HCT116 (cell line): ENCODE data around the gene PPP2R3A. TPM values are rescaled to one million over a fixed set of nuclear protein-coding genes. Genes with fewer than 3 reads are reported as not detected.

ENCODE experiments used
- ATAC-seq: fragments of 200-7000 bp; cut with Tn5 transposase; 2 replicates; pipeline ENCODE4 v1.9.1; 2020; ENCODE audit warnings: mild to moderate bottlenecking, moderate library complexity
- BruUV-seq: library from RNA; stranded (reverse); fragments of 400-500 nt; replicated peaks from 2 replicates; lab custom pipeline; 2021; lab: Mats Ljungman, UMichigan
- CTCF ChIA-PET: fragments of 300-600 bp; sonication (Branson Sonifier 250); formaldehyde crosslinking; loops from one replicate; lab custom pipeline; 2021; ENCODE audit warnings: antibody characterized with exemption; lab: Charles Lee
- POLR2A ChIA-PET: fragments of 300-600, 350-600 bp; sonication (Branson Sonifier 250); formaldehyde crosslinking; loops from one replicate; lab custom pipeline; 2021; ENCODE audit warnings: antibody characterized with exemption; lab: Charles Lee
- RAD21 ChIA-PET, 2 experiments: fragments of 300-600 bp; sonication (Branson Sonifier 250); formaldehyde crosslinking; loops; one replicate each; lab custom pipeline; 2023; ENCODE audit warnings: low total read pairs in 2 of 2; ENCODE audit not compliant: uncharacterized antibody in 2 of 2, unreplicated experiment in 2 of 2, low non-redundant PET in 1 of 2; lab: Charles Lee
- DNase-seq: peaks from one replicate; pipeline ENCODE4 v3.0.0-alpha.2; 2010; ENCODE audit warnings: low read depth, low spot score
- H2AFZ ChIP-seq: fragments of 200-600 bp; shearing (Covaris generic), sonication (generic); 2 replicates; pipeline ENCODE4 v1.6.1; 2017; ENCODE audit warnings: low read depth, mixed run types, mixed read lengths, antibody characterized with exemption, low read length; ENCODE audit not compliant: poor library complexity, severe bottlenecking
- H3K27ac ChIP-seq: 2 replicates; pipeline ENCODE4 v1.5.1; 2012; ENCODE audit warnings: low read depth, low read length
- H3K27me3 ChIP-seq: fragments of 200-600 bp; sonication (generic); 2 replicates; pipeline ENCODE4 v1.6.1; 2016; ENCODE audit warnings: mixed run types, low read length, mixed read lengths; ENCODE audit not compliant: insufficient read depth
- H3K36me3 ChIP-seq, 2 experiments: fragments of 200-500 bp in 1 of 2; fragments of 200-600 bp in 1 of 2; sonication (Bioruptor generic) in 1 of 2; sonication (generic) in 1 of 2; 2 replicates each; pipeline versions ENCODE4 v1.5.1 to v1.6.1; 2014 to 2016; ENCODE audit warnings: low read length in 2 of 2, inconsistent platforms in 1 of 2, mixed read lengths in 1 of 2, mixed run types in 1 of 2; ENCODE audit not compliant: insufficient read depth in 2 of 2, control insufficient read depth in 1 of 2
- H3K4me1 ChIP-seq, 2 experiments: fragments of 200-600 bp in 1 of 2; sonication (generic) in 1 of 2; 2 replicates each; pipeline versions ENCODE4 v1.5.1 to v1.6.1; 2012 to 2017; ENCODE audit warnings: low read length in 2 of 2, inconsistent platforms in 1 of 2, mild to moderate bottlenecking in 1 of 2, mixed read lengths in 1 of 2, mixed run types in 1 of 2, moderate library complexity in 1 of 2; ENCODE audit not compliant: insufficient read depth in 2 of 2, control insufficient read depth in 1 of 2
- H3K4me2 ChIP-seq: fragments of 200-600 bp; sonication (generic); 2 replicates; pipeline ENCODE4 v1.6.1; 2017; ENCODE audit warnings: mixed run types, low read length, mixed read lengths
- H3K4me3 ChIP-seq, 2 experiments: fragments of 200-600 bp in 1 of 2; sonication (generic) in 1 of 2; replicated peaks in 1 of 2; 2 replicates each; pipeline ENCODE4 v1.5.1; 2011 to 2016; ENCODE audit warnings: low read length in 2 of 2, control low read depth in 1 of 2, low read depth in 1 of 2, mild to moderate bottlenecking in 1 of 2, mixed read lengths in 1 of 2, mixed run types in 1 of 2
- H3K79me2 ChIP-seq: fragments of 200-600 bp; sonication (generic); 2 replicates; pipeline ENCODE4 v1.6.1; 2017; ENCODE audit warnings: mild to moderate bottlenecking, mixed run types, low read length, moderate library complexity, mixed read lengths; ENCODE audit not compliant: insufficient read depth
- H3K9ac ChIP-seq: fragments of 200-600 bp; sonication (generic); 2 replicates; pipeline ENCODE4 v1.6.1; 2016; ENCODE audit warnings: low read length, mixed read lengths
- H3K9me2 ChIP-seq: fragments of 200-600 bp; sonication (generic), shearing (Covaris generic); 2 replicates; pipeline ENCODE4 v1.6.1; 2017; ENCODE audit warnings: mixed run types, mild to moderate bottlenecking, moderate library complexity; ENCODE audit not compliant: insufficient read depth
- H3K9me3 ChIP-seq, 2 experiments: fragments of 200-500 bp in 1 of 2; fragments of 200-600 bp in 1 of 2; sonication (Bioruptor generic) in 1 of 2; sonication (generic) in 1 of 2; 2 replicates each; pipeline ENCODE4 v1.6.1; 2014 to 2017; ENCODE audit warnings: low read length in 2 of 2, mixed read lengths in 2 of 2, inconsistent platforms in 1 of 2, low read depth in 1 of 2, mild to moderate bottlenecking in 1 of 2, mixed run types in 1 of 2, moderate library complexity in 1 of 2; ENCODE audit not compliant: control insufficient read depth in 1 of 2, insufficient read depth in 1 of 2
- H4K20me1 ChIP-seq: fragments of 200-600 bp; sonication (generic), shearing (Covaris generic); 2 replicates; pipeline ENCODE4 v1.6.1; 2017; ENCODE audit warnings: mixed run types, mild to moderate bottlenecking, moderate library complexity; ENCODE audit not compliant: insufficient read depth
- CBX3 ChIP-seq: IDR thresholded peaks from 2 replicates; pipeline ENCODE4 v1.6.1; 2012; ENCODE audit warnings: low read depth
- CEBPB ChIP-seq: IDR thresholded peaks from 2 replicates; pipeline ENCODE4 v1.6.1; 2012; ENCODE audit warnings: low read depth
- EGR1 ChIP-seq: IDR thresholded peaks from 2 replicates; pipeline ENCODE4 v1.6.1; 2012; ENCODE audit warnings: low read depth
- ELF1 ChIP-seq: IDR thresholded peaks from 2 replicates; pipeline ENCODE4 v1.6.1; 2012; ENCODE audit warnings: low read depth, borderline replicate concordance
- EZH2 ChIP-seq: fragments of 200-600 bp; sonication (generic); IDR thresholded peaks from 2 replicates; pipeline ENCODE4 v1.6.1; 2017; ENCODE audit warnings: antibody characterized with exemption, mixed run types
- EZH2phosphoT487 ChIP-seq: fragments of 200-600 bp; IDR thresholded peaks from 2 replicates; pipeline ENCODE4 v1.6.1; 2018; ENCODE audit warnings: antibody characterized with exemption, borderline replicate concordance
- JUND ChIP-seq: IDR thresholded peaks from 2 replicates; pipeline ENCODE4 v1.6.1; 2012
- POLR2A ChIP-seq: IDR thresholded peaks from 2 replicates; pipeline ENCODE4 v1.7.0; 2011; ENCODE audit warnings: borderline replicate concordance; ENCODE audit not compliant: insufficient read depth, insufficient read length; ENCODE audit errors: extremely low read depth
- POLR2AphosphoS5 ChIP-seq: IDR thresholded peaks from 2 replicates; pipeline ENCODE4 v1.6.1; 2011; ENCODE audit warnings: mild to moderate bottlenecking, low read depth, low read length, moderate library complexity
- REST ChIP-seq: IDR thresholded peaks from 2 replicates; pipeline ENCODE4 v1.6.1; 2012; ENCODE audit warnings: low read depth
- SP1 ChIP-seq: IDR thresholded peaks from 2 replicates; pipeline ENCODE4 v1.6.1; 2012; ENCODE audit warnings: low read depth
- SRF ChIP-seq: IDR thresholded peaks from 2 replicates; pipeline ENCODE4 v1.6.1; 2012; ENCODE audit warnings: low read depth
- YY1 ChIP-seq: IDR thresholded peaks from 2 replicates; pipeline ENCODE4 v1.6.1; 2011; ENCODE audit warnings: low read length, low read depth, moderate library complexity, mild to moderate bottlenecking; ENCODE audit not compliant: insufficient replicate concordance; ENCODE audit errors: extremely low read depth
- ZBTB33 ChIP-seq: IDR thresholded peaks from 2 replicates; pipeline ENCODE4 v1.6.1; 2011; ENCODE audit warnings: mild to moderate bottlenecking, low read length, moderate library complexity; ENCODE audit not compliant: insufficient replicate concordance; ENCODE audit errors: extremely low read depth
- ZNF274 ChIP-seq: fragments of 200-500 bp; sonication (Bioruptor generic); IDR thresholded peaks from 2 replicates; pipeline ENCODE4 v1.6.1; 2014; ENCODE audit warnings: mild to moderate bottlenecking, low read depth, low read length, inconsistent platforms
- intact Hi-C: fragments of 100-400 bp; cut with micrococcal nuclease; formaldehyde crosslinking; loops from 2 replicates; pipeline ENCODE4 v1.10.0; 2022
- total RNA-seq: library from RNA; stranded (reverse); gene quantifications from one replicate; pipeline ENCODE4 v1.2.1, GENCODE V29; 2021; ENCODE audit not compliant: unreplicated experiment
- TF ChIP-seq, protein P1 (sequence below), 3 experiments: fragments of 200-600 bp in 1 of 3; sonication (generic) in 1 of 3; IDR thresholded peaks in 2 of 3; conservative IDR thresholded peaks in 1 of 3; 2 replicates each; pipeline ENCODE4 v1.5.1; 2012 to 2017; ENCODE audit warnings: low read depth in 2 of 3, low read length in 2 of 3, antibody characterized with exemption in 1 of 3, borderline replicate concordance in 1 of 3, control low read depth in 1 of 3, mild to moderate bottlenecking in 1 of 3, mixed read lengths in 1 of 3, mixed run types in 1 of 3, moderate library complexity in 1 of 3; ENCODE audit not compliant: insufficient read depth in 1 of 3
- TF ChIP-seq, protein P2 (sequence below): IDR thresholded peaks from 2 replicates; pipeline ENCODE4 v1.6.1; 2012

PPP2R3A gene
- total RNA-seq, 1 experiment from 2014 or later: 6.1 TPM

- no peak overlapping the region for H3K27ac ChIP-seq
- H3K9me2 ChIP-seq: no peaks in the 10 kb centered on the region
- peaks cover 0 to 16% of the 10 kb centered on the region in 2 experiments; a peak in 3 of 4 replicates for H3K4me1 ChIP-seq
- H3K9me3 ChIP-seq: no peaks in the 10 kb centered on the region
- TF ChIP-seq, protein P1, sequence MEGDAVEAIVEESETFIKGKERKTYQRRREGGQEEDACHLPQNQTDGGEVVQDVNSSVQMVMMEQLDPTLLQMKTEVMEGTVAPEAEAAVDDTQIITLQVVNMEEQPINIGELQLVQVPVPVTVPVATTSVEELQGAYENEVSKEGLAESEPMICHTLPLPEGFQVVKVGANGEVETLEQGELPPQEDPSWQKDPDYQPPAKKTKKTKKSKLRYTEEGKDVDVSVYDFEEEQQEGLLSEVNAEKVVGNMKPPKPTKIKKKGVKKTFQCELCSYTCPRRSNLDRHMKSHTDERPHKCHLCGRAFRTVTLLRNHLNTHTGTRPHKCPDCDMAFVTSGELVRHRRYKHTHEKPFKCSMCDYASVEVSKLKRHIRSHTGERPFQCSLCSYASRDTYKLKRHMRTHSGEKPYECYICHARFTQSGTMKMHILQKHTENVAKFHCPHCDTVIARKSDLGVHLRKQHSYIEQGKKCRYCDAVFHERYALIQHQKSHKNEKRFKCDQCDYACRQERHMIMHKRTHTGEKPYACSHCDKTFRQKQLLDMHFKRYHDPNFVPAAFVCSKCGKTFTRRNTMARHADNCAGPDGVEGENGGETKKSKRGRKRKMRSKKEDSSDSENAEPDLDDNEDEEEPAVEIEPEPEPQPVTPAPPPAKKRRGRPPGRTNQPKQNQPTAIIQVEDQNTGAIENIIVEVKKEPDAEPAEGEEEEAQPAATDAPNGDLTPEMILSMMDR (IDR thresholded peaks at IDR 0.05 in 2 of 3, conservative IDR thresholded peaks at IDR 0.05 in 1 of 3; ENCODE audit: borderline replicate concordance in 1 of 3, insufficient read depth in 1 of 3, low read depth in 2 of 3, low read length in 2 of 3): no peak
- no peak for TF ChIP-seq ZBTB33
- no peak for TF ChIP-seq SRF
- no peak for TF ChIP-seq POLR2A
- no peak for TF ChIP-seq CEBPB
- TF ChIP-seq POLR2AphosphoS5: no peak
- TF ChIP-seq EZH2phosphoT487: no peak
- TF ChIP-seq, protein P2, sequence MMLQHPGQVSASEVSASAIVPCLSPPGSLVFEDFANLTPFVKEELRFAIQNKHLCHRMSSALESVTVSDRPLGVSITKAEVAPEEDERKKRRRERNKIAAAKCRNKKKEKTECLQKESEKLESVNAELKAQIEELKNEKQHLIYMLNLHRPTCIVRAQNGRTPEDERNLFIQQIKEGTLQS: no peak
- TF ChIP-seq REST: no peak
- TF ChIP-seq SP1: no peak
- no peak for TF ChIP-seq ZNF274
- no peak for TF ChIP-seq YY1
- TF ChIP-seq EGR1: no peak
- TF ChIP-seq ELF1: no peak
- no peak for TF ChIP-seq JUND
- no peak for TF ChIP-seq CBX3
- TF ChIP-seq EZH2: no peak
- TF ChIP-seq, all 23 proteins: peak for 0
- Histone ChIP-seq H3K36me3 (no peaks in the 10 kb centered on the region), H2AFZ (no peak overlapping the region), H3K9ac (no peak overlapping the region), H3K4me2 (peak overlapping the region; percentile 11; the same call in 1 of the 2 replicates), H3K4me3 (no peak overlapping the region), H3K27me3 (no peaks in the 10 kb centered on the region), H4K20me1 (no peaks in the 10 kb centered on the region), H3K79me2 (no peaks in the 10 kb centered on the region)
- no peak for DNase-seq
- intact Hi-C loops: no loop called here
- ChIA-PET RAD21 (no interaction called here), POLR2A (no interaction called here), CTCF (no interaction called here)
- no TSS peak for BruUV-seq
- ATAC-seq: no peak
These were observed 16.3 kb downstream of the PPP2R3A start for GRCh38 chr3:135981701-135982403.
